Testis (tissue), 2 donors: ENCODE measurements around the gene CAMKK2.

Source experiments
- POLR2A ChIP-seq: fragments of 450-650 bp; IDR thresholded peaks from one replicate; pipeline ENCODE4 v1.6.1; 2017; ENCODE audit warnings: antibody characterized with exemption, mild to moderate bottlenecking, moderate library complexity
- TF ChIP-seq, protein P1 (sequence below), 3 experiments: fragments of 450-650 bp in 2 of 3; fragments of 200-600 bp in 1 of 3; sonication (generic) in 1 of 3; IDR thresholded peaks; one replicate each; pipeline ENCODE4 v1.5.1; 2016 to 2019; ENCODE audit warnings: antibody characterized with exemption in 3 of 3, mild to moderate bottlenecking in 2 of 3, moderate library complexity in 1 of 3

DNA sequence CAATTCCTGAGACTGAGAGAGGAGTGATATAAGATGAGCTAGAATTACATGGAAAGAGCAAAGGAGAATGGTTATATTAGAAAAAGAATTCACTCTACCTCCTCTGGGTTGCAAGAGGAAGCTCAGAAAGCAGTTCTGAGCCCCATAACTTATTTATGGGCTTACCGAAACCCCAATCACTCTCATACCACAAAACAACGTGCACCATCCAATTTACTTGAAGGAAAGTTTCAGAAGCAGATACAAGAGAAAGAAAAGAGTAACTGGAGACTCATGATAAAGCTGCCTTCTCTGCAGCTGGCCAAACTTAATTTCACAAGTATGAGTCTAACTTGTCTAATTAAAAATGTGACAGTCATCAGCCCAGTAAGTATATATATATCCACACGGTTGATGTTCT lies 27.4 kb upstream of the CAMKK2 start:
- TF ChIP-seq, protein P1, sequence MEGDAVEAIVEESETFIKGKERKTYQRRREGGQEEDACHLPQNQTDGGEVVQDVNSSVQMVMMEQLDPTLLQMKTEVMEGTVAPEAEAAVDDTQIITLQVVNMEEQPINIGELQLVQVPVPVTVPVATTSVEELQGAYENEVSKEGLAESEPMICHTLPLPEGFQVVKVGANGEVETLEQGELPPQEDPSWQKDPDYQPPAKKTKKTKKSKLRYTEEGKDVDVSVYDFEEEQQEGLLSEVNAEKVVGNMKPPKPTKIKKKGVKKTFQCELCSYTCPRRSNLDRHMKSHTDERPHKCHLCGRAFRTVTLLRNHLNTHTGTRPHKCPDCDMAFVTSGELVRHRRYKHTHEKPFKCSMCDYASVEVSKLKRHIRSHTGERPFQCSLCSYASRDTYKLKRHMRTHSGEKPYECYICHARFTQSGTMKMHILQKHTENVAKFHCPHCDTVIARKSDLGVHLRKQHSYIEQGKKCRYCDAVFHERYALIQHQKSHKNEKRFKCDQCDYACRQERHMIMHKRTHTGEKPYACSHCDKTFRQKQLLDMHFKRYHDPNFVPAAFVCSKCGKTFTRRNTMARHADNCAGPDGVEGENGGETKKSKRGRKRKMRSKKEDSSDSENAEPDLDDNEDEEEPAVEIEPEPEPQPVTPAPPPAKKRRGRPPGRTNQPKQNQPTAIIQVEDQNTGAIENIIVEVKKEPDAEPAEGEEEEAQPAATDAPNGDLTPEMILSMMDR (IDR thresholded peaks at IDR 0.05): no peak
- no peak for TF ChIP-seq POLR2A
